Activated naive CD4-positive, alpha-beta T cell treated with anti-CD3 and anti-CD28 coated beads, Interleukin-2, amount 50 U/mL, for 16 hours (primary cell): ENCODE data around the gene SHANK3.
"Not testable (repeated sequence)": the region's sequence is repeated elsewhere in the genome, so short reads cannot be mapped to it uniquely, and the experiment has no call there.

Experiments
- DNase-seq: peaks from one replicate; pipeline ENCODE4 v3.0.0-alpha.2; 2020

The SHANK3 gene

DNA sequence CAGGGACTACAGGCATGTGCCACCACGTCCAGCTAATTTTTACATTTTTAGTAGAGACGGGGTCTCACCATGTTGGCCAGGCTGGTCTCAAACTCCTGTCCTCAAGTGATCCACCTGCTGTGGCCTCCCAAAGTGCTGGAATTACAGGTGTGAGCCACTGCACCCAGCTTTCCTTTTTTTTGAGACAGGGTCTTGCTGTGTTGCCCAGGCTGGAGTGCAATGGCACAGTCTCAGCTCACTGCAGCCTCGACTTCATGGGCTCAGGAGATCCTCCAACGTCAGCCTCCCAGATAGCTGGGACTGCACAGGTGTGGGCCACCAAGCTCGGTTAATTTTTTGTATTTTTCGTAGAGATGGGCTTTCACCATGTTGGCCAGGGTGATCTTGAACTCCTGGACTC, 18.0 kb upstream of the SHANK3 start:
- DNase-seq, result not testable (repeated sequence)

- no peak for DNase-seq
These were observed 16.2 kb upstream of the SHANK3 start for GRCh38 chr22:50656122-50657070.

- DNase-seq, result no peak
These were observed 14.7 kb upstream of the SHANK3 start for GRCh38 chr22:50657925-50658324.

- not testable (repeated sequence) for DNase-seq
These were observed 12.9 kb upstream of the SHANK3 start for GRCh38 chr22:50659711-50660110.

GRCh38 chr22:50660306-50660705, 12.3 kb upstream of the SHANK3 start:
- no peak for DNase-seq

- no peak for DNase-seq
These were observed 7.4 kb upstream of the SHANK3 start for GRCh38 chr22:50665212-50665611.

DNA sequence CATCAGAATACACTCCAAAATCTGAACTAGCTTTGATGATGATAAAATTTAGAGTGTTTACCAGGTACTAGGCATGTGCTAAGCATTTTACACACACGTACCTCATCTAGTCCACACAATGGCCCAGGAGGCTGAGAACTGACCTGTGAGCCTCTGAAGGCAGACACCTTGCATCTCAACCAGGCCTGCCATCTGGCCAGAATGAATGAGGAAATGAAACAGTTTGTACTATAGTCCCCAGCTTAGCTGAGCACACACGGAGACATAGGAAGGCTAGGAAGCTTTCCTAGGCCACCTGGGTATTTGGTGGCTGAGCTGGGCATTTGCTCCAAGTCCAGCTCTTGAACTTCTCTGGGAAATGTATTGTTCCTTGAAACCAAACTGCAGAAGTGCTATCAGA, 6.9 kb upstream of the SHANK3 start:
- no peak for DNase-seq

GRCh38 chr22:50670513-50670912, 2.1 kb upstream of the SHANK3 start:
- DNase-seq, result no peak

DNA sequence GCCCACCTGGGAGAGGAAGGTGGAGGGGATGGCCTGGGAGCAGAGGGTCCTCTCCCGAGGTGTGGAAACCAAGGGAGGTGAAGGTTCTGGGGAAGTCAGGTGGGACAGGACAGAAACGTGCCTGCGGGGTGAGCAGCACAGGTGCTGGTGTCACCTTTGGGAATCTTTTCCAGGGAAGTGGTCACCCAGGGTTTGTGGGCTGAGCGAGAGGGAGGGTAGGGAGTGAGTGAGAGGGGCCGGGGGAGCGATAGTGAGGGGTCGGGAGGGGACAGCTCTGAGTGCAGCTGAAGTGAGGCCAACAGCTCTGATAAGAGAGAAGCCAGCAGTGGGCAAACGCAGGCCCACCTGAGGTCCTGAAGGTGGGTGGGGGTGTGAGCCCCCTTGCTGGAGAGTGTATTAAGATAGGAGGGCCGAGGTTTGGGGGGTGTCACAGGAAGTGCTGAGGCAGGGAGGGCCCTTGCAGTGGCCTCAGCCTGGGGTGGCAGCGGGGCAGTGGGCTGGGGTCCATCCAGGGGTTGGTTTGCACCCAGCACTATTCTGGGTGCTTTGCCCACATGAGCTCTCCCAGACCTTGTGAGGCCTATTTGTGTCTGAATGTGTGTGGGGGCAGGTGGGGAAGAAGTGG, 1.6 kb upstream of the SHANK3 start:
- no peak for DNase-seq

GRCh38 chr22:50671641-50672040, 982 bp upstream of the SHANK3 start:
- no peak for DNase-seq

DNA sequence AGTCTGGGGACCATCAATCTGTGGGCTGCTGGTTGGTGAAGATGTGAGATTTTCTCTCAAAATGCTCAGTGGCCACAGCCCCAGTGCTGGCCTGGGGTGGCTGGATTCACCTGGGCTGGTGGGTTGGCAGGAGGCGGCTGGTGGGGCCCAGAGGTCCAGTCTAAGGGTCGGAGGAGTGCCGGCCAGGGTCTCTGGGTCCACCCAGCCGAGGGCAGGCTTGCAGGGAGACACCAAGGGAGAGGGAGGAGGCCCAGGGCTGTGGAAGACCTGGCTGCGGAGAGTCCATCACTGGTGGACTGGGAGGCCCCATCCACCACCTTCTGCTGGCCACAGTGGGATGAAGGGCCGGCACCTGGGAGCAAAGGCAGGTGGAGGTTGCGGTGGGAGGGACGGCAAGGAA, 582 bp upstream of the SHANK3 start:
- no peak for DNase-seq

DNA sequence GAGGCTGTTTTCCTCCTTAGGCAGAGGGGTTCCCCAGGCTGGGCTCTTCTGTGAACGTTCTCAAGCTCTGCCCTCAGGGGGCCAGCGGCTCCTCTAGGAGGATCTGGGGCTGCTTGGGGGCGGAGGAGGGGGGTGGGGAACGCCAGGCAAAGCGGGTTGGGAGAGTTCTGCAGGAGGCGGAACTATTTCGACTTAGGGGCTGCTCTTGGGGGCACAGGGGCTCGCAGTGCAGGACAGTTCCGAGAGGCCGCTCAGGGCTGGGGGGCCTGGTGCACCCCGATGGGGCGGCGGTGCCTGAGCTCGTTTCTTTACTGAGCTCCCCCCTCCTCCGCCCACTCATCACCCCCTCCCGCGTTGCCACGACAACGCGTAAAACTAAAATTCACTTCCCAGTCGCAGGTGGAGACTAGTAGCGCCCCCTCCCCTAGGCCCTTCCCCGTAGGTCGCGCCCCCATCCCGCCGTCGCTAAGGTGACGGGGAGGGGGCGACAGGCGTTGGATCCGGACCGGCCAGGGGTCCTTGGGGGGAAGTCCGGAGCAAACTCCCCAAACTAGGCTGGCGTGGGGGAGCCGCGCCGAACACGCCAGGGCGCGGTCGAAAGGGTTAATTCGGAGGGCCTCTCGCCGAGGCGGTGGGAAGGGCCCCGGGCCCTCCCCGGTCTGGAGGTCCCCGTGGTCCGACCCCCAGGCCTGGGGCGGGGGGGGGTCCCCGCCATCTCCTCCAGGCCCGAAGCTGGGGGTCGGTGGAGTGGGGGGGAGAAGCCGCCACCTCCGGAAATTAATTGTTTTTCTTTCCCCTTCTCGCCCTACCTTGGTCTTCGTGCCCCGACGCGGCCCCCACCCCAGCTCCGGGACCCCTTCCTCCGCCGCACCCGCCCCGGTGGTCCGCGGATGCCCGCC, 857 bp downstream of the SHANK3 start:
- peak; percentile 33 for DNase-seq

DNA sequence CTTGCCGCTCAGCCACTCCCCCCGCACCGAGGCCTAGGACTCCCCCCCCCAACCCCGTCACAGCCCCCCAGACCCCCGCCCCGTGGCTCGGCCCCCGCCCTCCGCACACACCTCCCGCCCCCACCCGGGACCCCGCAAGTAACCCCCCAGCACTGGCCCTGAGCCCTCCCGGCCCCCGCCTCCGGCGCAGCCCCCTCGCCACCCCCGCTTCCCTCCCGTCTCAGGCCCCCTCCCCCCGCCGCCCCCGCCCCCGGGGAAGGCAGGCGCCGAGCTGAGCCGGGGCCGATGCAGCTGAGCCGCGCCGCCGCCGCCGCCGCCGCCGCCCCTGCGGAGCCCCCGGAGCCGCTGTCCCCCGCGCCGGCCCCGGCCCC, 1.5 kb downstream of the SHANK3 start:
- no peak for DNase-seq

DNA sequence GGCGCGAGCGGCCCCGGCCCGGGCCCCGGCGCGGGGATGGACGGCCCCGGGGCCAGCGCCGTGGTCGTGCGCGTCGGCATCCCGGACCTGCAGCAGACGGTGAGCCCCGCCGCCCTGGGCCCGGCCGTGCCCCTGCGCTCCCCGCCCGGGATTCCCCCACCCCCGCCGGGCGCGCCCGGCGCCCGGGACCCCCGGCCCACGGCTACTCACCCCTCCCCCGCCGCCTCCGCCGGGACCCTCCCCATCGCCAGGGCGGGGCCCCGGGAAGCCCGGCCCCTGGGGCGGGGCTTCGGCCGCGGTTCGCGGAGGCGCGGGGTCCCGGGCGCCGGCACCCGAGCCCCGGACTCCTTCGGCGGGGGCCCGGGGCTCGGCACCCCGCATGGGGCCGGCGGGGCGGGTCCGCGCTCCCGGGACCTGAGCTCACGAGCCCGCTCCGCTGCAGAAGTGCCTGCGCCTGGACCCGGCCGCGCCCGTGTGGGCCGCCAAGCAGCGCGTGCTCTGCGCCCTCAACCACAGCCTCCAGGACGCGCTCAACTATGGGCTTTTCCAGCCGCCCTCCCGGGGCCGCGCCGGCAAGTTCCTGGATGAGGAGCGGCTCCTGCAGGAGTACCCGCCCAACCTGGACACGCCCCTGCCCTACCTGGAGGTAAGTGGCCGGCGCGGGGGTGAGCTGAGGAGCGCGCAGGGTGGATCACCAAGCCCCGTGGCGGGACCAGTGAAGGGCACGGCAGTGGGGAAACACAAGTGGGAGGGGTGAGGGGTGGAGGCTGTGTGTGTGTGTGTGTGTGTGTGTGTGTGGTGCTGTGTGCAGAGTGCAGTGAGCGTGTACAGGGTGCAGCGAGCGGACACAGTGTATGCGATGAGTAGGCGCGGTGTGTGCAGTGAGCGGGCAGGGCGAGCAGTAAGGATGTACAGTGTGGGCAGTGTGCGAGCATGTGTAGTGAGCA, 2.3 kb downstream of the SHANK3 start:
- no peak for DNase-seq

- no peak for DNase-seq
These were observed 3.0 kb downstream of the SHANK3 start for GRCh38 chr22:50675553-50676179.

GRCh38 chr22:50676180-50676636, 3.6 kb downstream of the SHANK3 start:
- DNase-seq, result no peak

DNA sequence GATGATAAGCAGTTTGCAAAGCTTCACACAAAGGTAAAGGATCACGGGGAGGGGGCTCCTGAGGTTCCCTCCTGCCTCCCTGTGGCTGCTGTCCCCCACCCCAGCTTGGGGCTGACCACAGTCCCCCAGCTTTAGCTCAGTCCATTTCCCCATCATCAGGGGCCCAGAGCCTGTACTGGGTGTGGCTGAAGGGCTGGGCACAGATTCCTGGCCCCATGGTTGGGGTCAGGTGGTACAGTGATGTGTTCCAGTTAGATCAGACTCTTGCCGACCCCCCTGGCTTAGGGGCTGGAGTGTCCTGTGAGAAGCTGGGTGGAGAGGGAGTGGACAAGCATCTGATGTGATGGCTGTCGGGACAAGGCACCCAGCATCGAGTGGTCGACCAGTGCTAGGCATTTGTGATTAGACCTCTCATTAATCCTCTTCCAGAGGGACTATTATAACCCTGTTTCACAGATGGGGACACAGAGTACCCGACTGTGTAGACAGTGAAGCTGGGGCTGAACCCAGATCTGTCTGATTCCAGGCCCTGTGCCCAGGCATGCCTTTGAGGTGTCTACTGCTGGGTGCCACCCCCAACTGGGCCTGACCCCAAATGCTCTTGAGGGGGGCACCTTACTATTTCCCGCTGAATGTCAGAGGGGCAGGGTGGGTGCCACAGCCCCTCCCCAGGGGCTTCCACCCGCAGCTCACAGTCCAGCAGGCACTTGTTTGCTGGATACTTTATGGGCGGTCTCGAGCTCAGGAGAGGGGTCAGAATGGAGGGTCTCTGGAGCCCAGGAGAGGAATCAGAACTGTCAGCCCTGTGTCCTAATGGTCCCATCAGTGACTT, 4.3 kb downstream of the SHANK3 start:
- DNase-seq, result no peak

DNA sequence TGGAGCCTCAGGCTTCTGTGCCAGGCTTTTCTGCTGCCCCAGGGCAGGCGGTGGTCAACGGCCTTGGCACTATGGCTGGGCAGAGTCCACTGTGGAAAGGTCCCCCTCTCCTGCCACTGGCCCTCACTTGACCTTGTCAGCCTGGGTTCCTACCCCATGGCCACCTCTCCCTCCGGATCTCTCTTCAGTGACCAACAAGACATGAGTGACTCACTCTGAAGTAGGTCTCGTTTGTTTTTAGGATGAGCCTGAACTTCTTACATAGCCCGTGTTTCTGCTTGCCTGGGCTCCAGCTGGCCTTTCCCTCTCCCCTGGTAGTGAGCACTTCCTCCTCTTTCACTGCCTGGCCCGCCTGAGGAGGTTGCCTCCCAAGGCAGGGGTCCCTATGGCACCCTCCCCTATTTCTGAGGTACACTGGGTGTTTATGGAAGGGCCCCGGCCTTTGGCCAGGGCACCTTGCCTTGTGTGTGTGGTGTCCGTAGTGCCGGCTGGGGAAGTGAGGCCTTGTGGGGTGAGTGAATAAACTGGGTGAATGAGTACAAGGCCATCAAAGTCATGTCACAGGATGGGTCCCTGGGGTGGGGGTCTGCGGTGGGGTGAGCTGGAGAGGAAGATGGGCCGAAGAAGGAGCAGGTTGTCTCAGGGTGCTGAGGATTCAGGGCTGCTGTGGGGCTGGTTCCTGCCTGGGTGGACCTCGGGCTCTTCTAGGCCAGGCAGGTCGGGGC, 5.0 kb downstream of the SHANK3 start:
- DNase-seq, result no peak

GRCh38 chr22:50678218-50678650, 5.6 kb downstream of the SHANK3 start:
- no peak for DNase-seq
